HG03521 (cell line): Measurements from ENCODE around the gene ZFP36L1.
A peak's percentile ranks its signal among the peaks of the same experiment; 100 is the strongest.

Source experiments
- ATAC-seq: cut with Tn5 transposase; IDR thresholded peaks from one replicate; pipeline ENCODE4 v1.9.1; 2021; ENCODE audit warnings: mild to moderate bottlenecking, moderate library complexity; ENCODE audit not compliant: unreplicated experiment

Gene ZFP36L1

GRCh38 chr14:68792979-68793733, at the start of gene ZFP36L1:
Gene ZFP36L1 (minus strand): TSS chr14:68793067. CDS start chr14:68792938, 129 bp downstream.
- peak; percentile 35 for ATAC-seq

- ATAC-seq: no peak
Measured at GRCh38 chr14:68842298-68842697, 49.4 kb upstream of the ZFP36L1 start.

- no peak for ATAC-seq
Measured at GRCh38 chr14:68841016-68841809, 48.3 kb upstream of the ZFP36L1 start.

- no peak for ATAC-seq
Measured at GRCh38 chr14:68840454-68840853, 47.6 kb upstream of the ZFP36L1 start.

GRCh38 chr14:68836082-68836481, 43.2 kb upstream of the ZFP36L1 start:
- ATAC-seq: no peak

- ATAC-seq: no peak
Measured at GRCh38 chr14:68834816-68835215, 41.9 kb upstream of the ZFP36L1 start.

GRCh38 chr14:68828698-68829097, 35.8 kb upstream of the ZFP36L1 start:
- no peak for ATAC-seq

GRCh38 chr14:68825729-68826128, 32.9 kb upstream of the ZFP36L1 start:
- no peak for ATAC-seq

GRCh38 chr14:68824517-68825347, 31.9 kb upstream of the ZFP36L1 start:
- no peak for ATAC-seq

GRCh38 chr14:68824207-68824516, 31.3 kb upstream of the ZFP36L1 start:
- no peak for ATAC-seq

- no peak for ATAC-seq
Measured at GRCh38 chr14:68823434-68824206, 30.8 kb upstream of the ZFP36L1 start.

- ATAC-seq: no peak
Measured at GRCh38 chr14:68822926-68823325, 30.1 kb upstream of the ZFP36L1 start.

- ATAC-seq: peak; percentile 66
Measured at GRCh38 chr14:68822132-68822651, 29.3 kb upstream of the ZFP36L1 start.

- ATAC-seq: no peak
Measured at GRCh38 chr14:68820999-68821683, 28.3 kb upstream of the ZFP36L1 start.

GRCh38 chr14:68820536-68820935, 27.7 kb upstream of the ZFP36L1 start:
- no peak for ATAC-seq

- no peak for ATAC-seq
Measured at GRCh38 chr14:68820119-68820518, 27.3 kb upstream of the ZFP36L1 start.

- no peak for ATAC-seq
Measured at GRCh38 chr14:68819260-68819691, 26.4 kb upstream of the ZFP36L1 start.

- ATAC-seq: no peak
Measured at GRCh38 chr14:68817506-68818212, 24.8 kb upstream of the ZFP36L1 start.

- ATAC-seq: no peak
Measured at GRCh38 chr14:68816943-68817430, 24.1 kb upstream of the ZFP36L1 start.
